ENCODE measurements around the gene MMP28.

Gene MMP28

GRCh38 chr17:35726127-35726952 lies 69.1 kb downstream of the MMP28 start:
- peak; percentile 43 for DNase-seq (ENCODE audit: low spot score)

- DNase-seq (ENCODE audit: low spot score), result no peak
These were observed 69.7 kb downstream of the MMP28 start for GRCh38 chr17:35725802-35726126.

- no peak for DNase-seq (ENCODE audit: low spot score)
These were observed 70.4 kb downstream of the MMP28 start for GRCh38 chr17:35725058-35725457.

- no peak for DNase-seq (ENCODE audit: low spot score)
These were observed 71.7 kb downstream of the MMP28 start for GRCh38 chr17:35723735-35724134.

- DNase-seq (ENCODE audit: low spot score), result no peak
These were observed 78.0 kb downstream of the MMP28 start for GRCh38 chr17:35717475-35717874.

- no peak for DNase-seq (ENCODE audit: low spot score)
These were observed 78.5 kb downstream of the MMP28 start for GRCh38 chr17:35716897-35717465.

GRCh38 chr17:35716173-35716572 lies 79.3 kb downstream of the MMP28 start:
- no peak for DNase-seq (ENCODE audit: low spot score)
